HepG2 (cell line): ENCODE measurements around the gene BCAS3. TPM values are rescaled to one million over a fixed set of nuclear protein-coding genes. Genes with fewer than 3 reads are reported as not detected.

Experiments
- ARID2 ChIP-seq: sonication (generic); formaldehyde crosslinking; IDR thresholded peaks from 2 replicates; pipeline ENCODE4 v1.8.1; 2022; ENCODE audit warnings: mild to moderate bottlenecking, missing genetic modification reagents, borderline replicate concordance
- BRD4 ChIP-seq: sonication (generic); formaldehyde crosslinking; IDR thresholded peaks from 2 replicates; pipeline ENCODE4 v1.4.0; 2020; ENCODE audit warnings: missing genetic modification reagents
- CREB1 ChIP-seq, 2 experiments: fragments of 450-650 bp in 1 of 2; IDR thresholded peaks; 2 replicates each; pipeline ENCODE4 v1.6.1; 2016 to 2017; ENCODE audit warnings: control low read depth in 1 of 2, mild to moderate bottlenecking in 1 of 2, missing compliant biosample characterization in 1 of 2, missing genetic modification characterization in 1 of 2
- DPF2 ChIP-seq: sonication (generic); formaldehyde crosslinking; IDR thresholded peaks from 2 replicates; pipeline ENCODE4 v1.4.0; 2020; ENCODE audit warnings: mild to moderate bottlenecking, low read depth, missing genetic modification reagents, borderline replicate concordance
- FOSL1 ChIP-seq: sonication (generic); formaldehyde crosslinking; IDR thresholded peaks from 2 replicates; pipeline ENCODE4 v1.9.0; 2021; ENCODE audit warnings: missing genetic modification reagents, borderline replicate concordance
- HNF4G ChIP-seq, 2 experiments: sonication (generic) in 1 of 2; formaldehyde crosslinking in 1 of 2; IDR thresholded peaks; 2 replicates each; pipeline versions ENCODE4 v1.4.0 to v1.6.1; 2011 to 2020; ENCODE audit warnings: borderline replicate concordance in 2 of 2, low read depth in 2 of 2, mild to moderate bottlenecking in 2 of 2, low read length in 1 of 2, missing genetic modification reagents in 1 of 2, moderate library complexity in 1 of 2
- RARG ChIP-seq: sonication (generic); formaldehyde crosslinking; IDR thresholded peaks from 2 replicates; pipeline ENCODE4 v1.4.0; 2020; ENCODE audit warnings: low read depth, mild to moderate bottlenecking, missing genetic modification reagents
- U2AF1 ChIP-seq: fragments of 200-400 bp; formaldehyde crosslinking; optimal IDR thresholded peaks from 2 replicates; pipeline ENCODE3; 2017; ENCODE audit warnings: mild to moderate bottlenecking, low read depth, low read length
- ZBTB7A ChIP-seq: sonication (generic); formaldehyde crosslinking; IDR thresholded peaks from 2 replicates; pipeline ENCODE4 v1.8.0; 2022; ENCODE audit warnings: mild to moderate bottlenecking, missing genetic modification reagents
- ZNF160 ChIP-seq: sonication (generic); formaldehyde crosslinking; IDR thresholded peaks from 2 replicates; pipeline ENCODE4 v1.8.0; 2022; ENCODE audit warnings: mild to moderate bottlenecking, inconsistent platforms, missing genetic modification reagents
- ZNF557 ChIP-seq: sonication (generic); formaldehyde crosslinking; IDR thresholded peaks from 2 replicates; pipeline ENCODE4 v1.4.0; 2020; ENCODE audit warnings: missing genetic modification reagents
- ZNF780A ChIP-seq: sonication (generic); formaldehyde crosslinking; IDR thresholded peaks from 2 replicates; pipeline ENCODE4 v1.8.0; 2022; ENCODE audit warnings: mild to moderate bottlenecking, missing genetic modification reagents, moderate library complexity
- ZNF841 ChIP-seq: sonication (generic); formaldehyde crosslinking; IDR thresholded peaks from 2 replicates; pipeline ENCODE4 v1.8.1; 2023; ENCODE audit warnings: missing genetic modification reagents, borderline replicate concordance
- polyA plus RNA-seq, 8 experiments: library from polyadenylated mRNA; depleted of rRNA in 3 of 8; stranded (reverse) in 7 of 8; unstranded in 1 of 8; fragments of >200 nt; fragmentation: Illumina TruSeq in 4 of 8; extraction: Trizol in 4 of 8; gene quantifications; 2 replicates each; pipeline versions ENCODE4 v1.2.1 to v1.2.3, GENCODE V29; 2011 to 2016; ENCODE audit warnings: low read depth in 4 of 8, missing spikeins in 1 of 8, mixed read lengths in 1 of 8; ENCODE audit not compliant: insufficient read depth in 1 of 8
- total RNA-seq, 5 experiments: library from RNA; depleted of rRNA; stranded (reverse); fragments of >200 nt; fragmentation: Illumina TruSeq; extraction: Trizol; gene quantifications; 2 replicates each; pipeline ENCODE4 v1.2.3, GENCODE V29; 2016; ENCODE audit warnings: low read depth in 1 of 5
- TF ChIP-seq, protein P1 (sequence below): sonication (generic); formaldehyde crosslinking; IDR thresholded peaks from 2 replicates; pipeline ENCODE4 v1.4.0; 2020; ENCODE audit warnings: missing genetic modification reagents
- TF ChIP-seq, protein P2 (sequence below): sonication (generic); formaldehyde crosslinking; IDR thresholded peaks from 2 replicates; pipeline ENCODE4 v1.8.1; 2023; ENCODE audit warnings: mild to moderate bottlenecking, inconsistent platforms, moderate library complexity, missing genetic modification reagents, borderline replicate concordance
- TF ChIP-seq, protein P3 (sequence below): sonication (generic); formaldehyde crosslinking; IDR thresholded peaks from 2 replicates; pipeline ENCODE4 v1.4.0; 2020; ENCODE audit warnings: missing genetic modification reagents
- TF ChIP-seq, protein P4 (sequence below): IDR thresholded peaks from 2 replicates; pipeline ENCODE4 v1.6.1; 2016

Gene BCAS3
- total and polyA plus RNA-seq, 2 of the 13 experiments (the other 11 are each of a cell fraction or from before 2014, with no cell fraction given), result 10.7 to 11.2 TPM

DNA sequence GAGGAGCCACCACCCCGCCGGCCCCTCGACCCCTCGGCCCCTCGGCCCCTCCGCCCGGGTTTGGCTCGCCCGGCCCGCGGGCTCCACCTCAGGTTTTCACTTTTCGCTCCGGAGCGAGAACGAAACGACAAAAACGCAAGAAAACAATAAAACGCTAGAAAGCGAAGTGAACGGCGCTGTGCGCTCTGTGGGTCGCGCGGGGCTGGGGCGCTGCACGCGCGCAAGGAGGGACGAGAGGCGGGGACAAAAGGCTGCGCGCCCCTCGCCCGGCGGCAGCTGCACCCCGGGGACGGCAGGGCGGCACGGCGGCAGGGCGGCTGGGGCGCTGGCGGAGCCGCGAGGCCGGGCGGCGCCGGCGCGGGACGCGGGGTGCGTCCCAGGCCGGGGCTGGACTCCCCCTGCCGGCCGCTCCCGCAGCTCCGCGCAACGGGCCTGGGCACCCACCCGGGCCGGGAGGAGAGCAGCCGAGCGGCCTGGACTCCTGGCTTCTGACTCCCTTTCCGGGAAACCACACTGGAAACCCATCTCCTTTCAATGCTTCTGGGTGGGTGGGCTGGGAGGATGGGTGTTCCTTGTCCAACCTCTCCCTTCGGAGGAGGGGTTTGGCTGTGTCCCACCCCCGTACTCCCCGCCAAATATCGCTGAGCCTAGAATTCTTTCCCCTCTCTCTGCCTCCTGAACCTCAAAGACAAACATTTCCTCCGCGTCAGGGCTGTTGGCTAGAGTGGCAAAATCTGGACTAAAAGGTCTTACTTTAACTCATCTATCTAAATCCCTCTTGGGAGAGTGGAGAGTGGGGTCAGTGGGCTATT is 731.9 kb downstream of the BCAS3 start (continued):
- TF ChIP-seq, protein P1, sequence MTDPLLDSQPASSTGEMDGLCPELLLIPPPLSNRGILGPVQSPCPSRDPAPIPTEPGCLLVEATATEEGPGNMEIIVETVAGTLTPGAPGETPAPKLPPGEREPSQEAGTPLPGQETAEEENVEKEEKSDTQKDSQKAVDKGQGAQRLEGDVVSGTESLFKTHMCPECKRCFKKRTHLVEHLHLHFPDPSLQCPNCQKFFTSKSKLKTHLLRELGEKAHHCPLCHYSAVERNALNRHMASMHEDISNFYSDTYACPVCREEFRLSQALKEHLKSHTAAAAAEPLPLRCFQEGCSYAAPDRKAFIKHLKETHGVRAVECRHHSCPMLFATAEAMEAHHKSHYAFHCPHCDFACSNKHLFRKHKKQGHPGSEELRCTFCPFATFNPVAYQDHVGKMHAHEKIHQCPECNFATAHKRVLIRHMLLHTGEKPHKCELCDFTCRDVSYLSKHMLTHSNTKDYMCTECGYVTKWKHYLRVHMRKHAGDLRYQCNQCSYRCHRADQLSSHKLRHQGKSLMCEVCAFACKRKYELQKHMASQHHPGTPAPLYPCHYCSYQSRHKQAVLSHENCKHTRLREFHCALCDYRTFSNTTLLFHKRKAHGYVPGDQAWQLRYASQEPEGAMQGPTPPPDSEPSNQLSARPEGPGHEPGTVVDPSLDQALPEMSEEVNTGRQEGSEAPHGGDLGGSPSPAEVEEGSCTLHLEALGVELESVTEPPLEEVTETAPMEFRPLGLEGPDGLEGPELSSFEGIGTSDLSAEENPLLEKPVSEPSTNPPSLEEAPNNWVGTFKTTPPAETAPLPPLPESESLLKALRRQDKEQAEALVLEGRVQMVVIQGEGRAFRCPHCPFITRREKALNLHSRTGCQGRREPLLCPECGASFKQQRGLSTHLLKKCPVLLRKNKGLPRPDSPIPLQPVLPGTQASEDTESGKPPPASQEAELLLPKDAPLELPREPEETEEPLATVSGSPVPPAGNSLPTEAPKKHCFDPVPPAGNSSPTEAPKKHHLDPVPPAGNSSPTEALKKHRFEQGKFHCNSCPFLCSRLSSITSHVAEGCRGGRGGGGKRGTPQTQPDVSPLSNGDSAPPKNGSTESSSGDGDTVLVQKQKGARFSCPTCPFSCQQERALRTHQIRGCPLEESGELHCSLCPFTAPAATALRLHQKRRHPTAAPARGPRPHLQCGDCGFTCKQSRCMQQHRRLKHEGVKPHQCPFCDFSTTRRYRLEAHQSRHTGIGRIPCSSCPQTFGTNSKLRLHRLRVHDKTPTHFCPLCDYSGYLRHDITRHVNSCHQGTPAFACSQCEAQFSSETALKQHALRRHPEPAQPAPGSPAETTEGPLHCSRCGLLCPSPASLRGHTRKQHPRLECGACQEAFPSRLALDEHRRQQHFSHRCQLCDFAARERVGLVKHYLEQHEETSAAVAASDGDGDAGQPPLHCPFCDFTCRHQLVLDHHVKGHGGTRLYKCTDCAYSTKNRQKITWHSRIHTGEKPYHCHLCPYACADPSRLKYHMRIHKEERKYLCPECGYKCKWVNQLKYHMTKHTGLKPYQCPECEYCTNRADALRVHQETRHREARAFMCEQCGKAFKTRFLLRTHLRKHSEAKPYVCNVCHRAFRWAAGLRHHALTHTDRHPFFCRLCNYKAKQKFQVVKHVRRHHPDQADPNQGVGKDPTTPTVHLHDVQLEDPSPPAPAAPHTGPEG (CRISPR knock-in tag), result no peak
- TF ChIP-seq U2AF1 (peak; percentile 83), BRD4 (CRISPR knock-in tag) (no peak), ZBTB7A (no peak), HNF4G (IDR thresholded peaks at IDR 0.05; ENCODE audit: borderline replicate concordance, low read depth, low read length) (no peak), HNF4G (CRISPR knock-in tag; IDR thresholded peaks at IDR 0.05; ENCODE audit: borderline replicate concordance, low read depth) (no peak), RARG (CRISPR knock-in tag) (no peak), ARID2 (CRISPR knock-in tag) (no peak), DPF2 (CRISPR knock-in tag) (no peak), ZNF841 (CRISPR knock-in tag) (no peak), ZNF557 (CRISPR knock-in tag) (no peak), FOSL1 (CRISPR knock-in tag) (no peak), ZNF780A (CRISPR knock-in tag) (no peak), ZNF160 (CRISPR knock-in tag) (no peak), CREB1 (IDR thresholded peaks at IDR 0.05) (no peak), CREB1 (CRISPR knock-in tag; IDR thresholded peaks at IDR 0.05) (no peak)
- TF ChIP-seq, protein P2, sequence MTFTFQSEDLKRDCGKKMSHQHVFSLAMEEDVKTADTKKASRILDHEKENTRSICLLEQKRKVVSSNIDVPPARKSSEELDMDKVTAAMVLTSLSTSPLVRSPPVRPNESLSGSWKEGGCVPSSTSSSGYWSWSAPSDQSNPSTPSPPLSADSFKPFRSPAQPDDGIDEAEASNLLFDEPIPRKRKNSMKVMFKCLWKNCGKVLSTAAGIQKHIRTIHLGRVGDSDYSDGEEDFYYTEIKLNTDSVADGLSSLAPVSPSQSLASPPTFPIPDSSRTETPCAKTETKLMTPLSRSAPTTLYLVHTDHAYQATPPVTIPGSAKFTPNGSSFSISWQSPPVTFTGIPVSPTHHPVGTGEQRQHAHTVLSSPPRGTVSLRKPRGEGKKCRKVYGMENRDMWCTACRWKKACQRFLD (CRISPR knock-in tag), result no peak
- TF ChIP-seq, protein P3, sequence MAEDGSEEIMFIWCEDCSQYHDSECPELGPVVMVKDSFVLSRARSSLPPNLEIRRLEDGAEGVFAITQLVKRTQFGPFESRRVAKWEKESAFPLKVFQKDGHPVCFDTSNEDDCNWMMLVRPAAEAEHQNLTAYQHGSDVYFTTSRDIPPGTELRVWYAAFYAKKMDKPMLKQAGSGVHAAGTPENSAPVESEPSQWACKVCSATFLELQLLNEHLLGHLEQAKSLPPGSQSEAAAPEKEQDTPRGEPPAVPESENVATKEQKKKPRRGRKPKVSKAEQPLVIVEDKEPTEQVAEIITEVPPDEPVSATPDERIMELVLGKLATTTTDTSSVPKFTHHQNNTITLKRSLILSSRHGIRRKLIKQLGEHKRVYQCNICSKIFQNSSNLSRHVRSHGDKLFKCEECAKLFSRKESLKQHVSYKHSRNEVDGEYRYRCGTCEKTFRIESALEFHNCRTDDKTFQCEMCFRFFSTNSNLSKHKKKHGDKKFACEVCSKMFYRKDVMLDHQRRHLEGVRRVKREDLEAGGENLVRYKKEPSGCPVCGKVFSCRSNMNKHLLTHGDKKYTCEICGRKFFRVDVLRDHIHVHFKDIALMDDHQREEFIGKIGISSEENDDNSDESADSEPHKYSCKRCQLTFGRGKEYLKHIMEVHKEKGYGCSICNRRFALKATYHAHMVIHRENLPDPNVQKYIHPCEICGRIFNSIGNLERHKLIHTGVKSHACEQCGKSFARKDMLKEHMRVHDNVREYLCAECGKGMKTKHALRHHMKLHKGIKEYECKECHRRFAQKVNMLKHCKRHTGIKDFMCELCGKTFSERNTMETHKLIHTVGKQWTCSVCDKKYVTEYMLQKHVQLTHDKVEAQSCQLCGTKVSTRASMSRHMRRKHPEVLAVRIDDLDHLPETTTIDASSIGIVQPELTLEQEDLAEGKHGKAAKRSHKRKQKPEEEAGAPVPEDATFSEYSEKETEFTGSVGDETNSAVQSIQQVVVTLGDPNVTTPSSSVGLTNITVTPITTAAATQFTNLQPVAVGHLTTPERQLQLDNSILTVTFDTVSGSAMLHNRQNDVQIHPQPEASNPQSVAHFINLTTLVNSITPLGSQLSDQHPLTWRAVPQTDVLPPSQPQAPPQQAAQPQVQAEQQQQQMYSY (CRISPR knock-in tag), result peak; percentile 73
- TF ChIP-seq, protein P4, sequence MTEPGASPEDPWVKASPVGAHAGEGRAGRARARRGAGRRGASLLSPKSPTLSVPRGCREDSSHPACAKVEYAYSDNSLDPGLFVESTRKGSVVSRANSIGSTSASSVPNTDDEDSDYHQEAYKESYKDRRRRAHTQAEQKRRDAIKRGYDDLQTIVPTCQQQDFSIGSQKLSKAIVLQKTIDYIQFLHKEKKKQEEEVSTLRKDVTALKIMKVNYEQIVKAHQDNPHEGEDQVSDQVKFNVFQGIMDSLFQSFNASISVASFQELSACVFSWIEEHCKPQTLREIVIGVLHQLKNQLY (CRISPR knock-in tag), result no peak
